ENCODE measurements around the gene ADARB1. TPM values are rescaled to one million over a fixed set of nuclear protein-coding genes. Genes with fewer than 3 reads are reported as not detected.

The ADARB1 gene
- total RNA-seq, 1 donor from 2014 or later = 25.8 TPM

DNA sequence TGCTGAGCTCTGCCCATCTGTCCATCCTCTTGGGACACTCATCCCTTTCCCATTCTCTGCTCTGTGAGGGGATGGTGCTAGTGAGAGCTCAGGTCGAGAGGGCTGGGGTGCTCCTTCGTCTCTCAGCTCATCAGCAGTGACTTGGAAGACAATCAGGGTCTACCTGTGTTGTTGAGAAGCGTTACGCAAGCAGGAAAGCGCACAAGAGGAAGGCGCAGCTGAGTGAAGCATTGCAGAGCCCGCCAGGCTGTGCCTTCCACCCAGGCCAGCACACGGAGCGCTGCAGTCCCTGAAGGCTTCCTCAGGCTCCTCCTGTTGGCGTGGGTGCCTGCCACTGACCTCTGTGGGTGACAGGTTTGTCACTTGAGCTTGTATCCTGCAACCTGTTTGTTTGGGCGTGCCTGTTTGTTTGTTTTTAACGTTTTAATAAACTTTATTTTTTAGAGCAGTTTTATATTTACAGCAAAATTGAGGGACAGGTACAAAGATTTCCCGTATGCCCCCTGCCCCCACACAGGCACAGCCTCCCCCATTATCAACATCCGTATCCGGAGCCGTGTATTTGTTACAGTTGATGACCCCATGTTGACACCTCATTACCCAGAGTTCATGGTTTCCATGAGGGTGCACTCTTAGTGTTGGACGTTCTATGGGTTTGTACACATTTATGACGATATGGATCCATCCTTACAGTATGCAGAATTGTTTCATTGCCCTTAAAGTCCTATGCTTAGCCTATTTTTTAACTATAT lies 36.7 kb downstream of the ADARB1 start:
- Histone ChIP-seq H3K4me1 (ENCODE audit: insufficient read depth, low read length) (peaks cover 7% of the 10 kb centered on the region), H3K4me2 (ENCODE audit: low read length) (no peak overlapping the region), H3K9ac (ENCODE audit: low read length) (no peak overlapping the region), H3K27ac (ENCODE audit: low read depth, low read length) (no peak overlapping the region), H3K36me3 (ENCODE audit: insufficient read depth, low read length) (no peaks in the 10 kb centered on the region), H3K79me2 (ENCODE audit: insufficient read depth, low read length) (peaks cover 43% of the 10 kb centered on the region), H3K4me3 (ENCODE audit: insufficient read depth, low read depth, low read length) (no peak overlapping the region), H4K20me1 (ENCODE audit: insufficient read depth, low read length) (peaks cover 34% of the 10 kb centered on the region), H2AFZ (ENCODE audit: low read depth, low read length) (no peak overlapping the region), H3K27me3 (ENCODE audit: insufficient read depth, low read length) (no peaks in the 10 kb centered on the region), H3K9me3 (ENCODE audit: insufficient read depth, low read depth, low read length) (no peaks in the 10 kb centered on the region)
- no peak for FAIRE-seq
- peaks cover 22% of the 10 kb centered on the region for H3K4me1 Mint-ChIP-seq (ENCODE audit: low read depth, unreplicated experiment)
- H3K4me3 Mint-ChIP-seq (ENCODE audit: unreplicated experiment) = no peak overlapping the region
- H3K9me3 Mint-ChIP-seq (ENCODE audit: unreplicated experiment) = no peaks in the 10 kb centered on the region
- no peak for DNase-seq (ENCODE audit: low read depth)
- no peaks in the 10 kb centered on the region for H3K36me3 Mint-ChIP-seq (ENCODE audit: low read depth, unreplicated experiment)
- peaks cover 8% of the 10 kb centered on the region for H3K27me3 Mint-ChIP-seq (ENCODE audit: low read depth, unreplicated experiment)
- no peak overlapping the region for H3K27ac Mint-ChIP-seq (ENCODE audit: unreplicated experiment)
- TF ChIP-seq, protein P1, sequence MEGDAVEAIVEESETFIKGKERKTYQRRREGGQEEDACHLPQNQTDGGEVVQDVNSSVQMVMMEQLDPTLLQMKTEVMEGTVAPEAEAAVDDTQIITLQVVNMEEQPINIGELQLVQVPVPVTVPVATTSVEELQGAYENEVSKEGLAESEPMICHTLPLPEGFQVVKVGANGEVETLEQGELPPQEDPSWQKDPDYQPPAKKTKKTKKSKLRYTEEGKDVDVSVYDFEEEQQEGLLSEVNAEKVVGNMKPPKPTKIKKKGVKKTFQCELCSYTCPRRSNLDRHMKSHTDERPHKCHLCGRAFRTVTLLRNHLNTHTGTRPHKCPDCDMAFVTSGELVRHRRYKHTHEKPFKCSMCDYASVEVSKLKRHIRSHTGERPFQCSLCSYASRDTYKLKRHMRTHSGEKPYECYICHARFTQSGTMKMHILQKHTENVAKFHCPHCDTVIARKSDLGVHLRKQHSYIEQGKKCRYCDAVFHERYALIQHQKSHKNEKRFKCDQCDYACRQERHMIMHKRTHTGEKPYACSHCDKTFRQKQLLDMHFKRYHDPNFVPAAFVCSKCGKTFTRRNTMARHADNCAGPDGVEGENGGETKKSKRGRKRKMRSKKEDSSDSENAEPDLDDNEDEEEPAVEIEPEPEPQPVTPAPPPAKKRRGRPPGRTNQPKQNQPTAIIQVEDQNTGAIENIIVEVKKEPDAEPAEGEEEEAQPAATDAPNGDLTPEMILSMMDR (IDR thresholded peaks at IDR 0.05; ENCODE audit: insufficient read depth, low read depth, low read length) = no peak
- no peak for TF ChIP-seq EZH2 (IDR thresholded peaks at IDR 0.05; ENCODE audit: insufficient read depth, low read length)

DNA sequence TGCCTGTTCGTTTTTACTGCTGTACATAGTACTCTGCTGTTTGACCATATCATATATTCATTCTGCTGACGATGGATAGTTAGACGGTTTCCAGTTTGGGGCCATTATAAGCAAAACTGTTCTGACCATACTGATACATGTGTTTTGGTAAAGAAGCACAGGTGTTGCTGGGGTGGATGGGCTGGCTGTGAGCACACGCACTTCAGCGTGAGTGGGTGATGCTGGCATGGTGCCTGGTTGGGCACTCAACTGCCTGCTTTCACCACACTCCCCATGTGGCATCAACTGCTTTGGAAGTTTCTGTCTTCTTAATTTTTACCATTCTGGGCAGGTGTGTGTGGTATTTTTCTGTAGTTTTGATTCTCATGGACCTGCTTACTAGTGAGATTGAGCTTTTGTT lies 37.3 kb downstream of the ADARB1 start:
- H3K4me1 Mint-ChIP-seq (ENCODE audit: low read depth, unreplicated experiment) = peaks cover 20% of the 10 kb centered on the region
- Histone ChIP-seq H3K4me3 (ENCODE audit: insufficient read depth, low read depth, low read length) (no peak overlapping the region), H4K20me1 (ENCODE audit: insufficient read depth, low read length) (peaks cover 34% of the 10 kb centered on the region), H3K79me2 (ENCODE audit: insufficient read depth, low read length) (peaks cover 44% of the 10 kb centered on the region), H3K27ac (ENCODE audit: low read depth, low read length) (no peak overlapping the region), H3K9ac (ENCODE audit: low read length) (no peak overlapping the region), H3K4me1 (ENCODE audit: insufficient read depth, low read length) (peaks cover 7% of the 10 kb centered on the region), H3K4me2 (ENCODE audit: low read length) (no peak overlapping the region), H3K27me3 (ENCODE audit: insufficient read depth, low read length) (no peaks in the 10 kb centered on the region), H3K36me3 (ENCODE audit: insufficient read depth, low read length) (no peaks in the 10 kb centered on the region), H2AFZ (ENCODE audit: low read depth, low read length) (no peak overlapping the region), H3K9me3 (ENCODE audit: insufficient read depth, low read depth, low read length) (no peaks in the 10 kb centered on the region)
- no peak for DNase-seq (ENCODE audit: low read depth)
- peaks cover 8% of the 10 kb centered on the region for H3K27me3 Mint-ChIP-seq (ENCODE audit: low read depth, unreplicated experiment)
- TF ChIP-seq EZH2 (IDR thresholded peaks at IDR 0.05; ENCODE audit: insufficient read depth, low read length) = no peak
- TF ChIP-seq, protein P1 (IDR thresholded peaks at IDR 0.05; ENCODE audit: insufficient read depth, low read depth, low read length) = no peak
- no peak overlapping the region for H3K27ac Mint-ChIP-seq (ENCODE audit: unreplicated experiment)
- no peaks in the 10 kb centered on the region for H3K9me3 Mint-ChIP-seq (ENCODE audit: unreplicated experiment)
- no peaks in the 10 kb centered on the region for H3K36me3 Mint-ChIP-seq (ENCODE audit: low read depth, unreplicated experiment)
- FAIRE-seq = no peak
- H3K4me3 Mint-ChIP-seq (ENCODE audit: unreplicated experiment) = no peak overlapping the region

DNA sequence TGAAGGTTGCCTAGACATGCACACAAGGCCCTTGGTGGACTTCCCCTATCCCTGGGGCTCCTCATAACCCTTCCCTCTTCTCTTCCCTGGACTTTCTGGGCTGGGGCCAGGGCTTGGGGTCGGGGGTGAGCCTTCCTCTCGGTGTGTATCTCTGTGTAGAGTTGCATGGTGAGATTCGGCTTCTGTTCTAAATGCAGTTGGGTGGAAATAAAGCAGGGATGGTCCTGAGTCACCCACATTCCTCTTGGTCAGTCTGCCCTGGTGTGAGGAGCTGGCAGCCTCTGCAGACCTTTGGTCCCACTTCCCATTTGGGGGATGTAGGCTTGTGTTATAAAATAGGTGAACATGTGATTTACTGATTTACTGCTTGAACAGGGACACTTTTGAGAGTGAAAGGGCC lies 38.0 kb downstream of the ADARB1 start:
- DNase-seq (ENCODE audit: low read depth) (peak; percentile 17), FAIRE-seq (no peak)
- Histone ChIP-seq H3K4me2 (ENCODE audit: low read length) (no peak overlapping the region), H3K79me2 (ENCODE audit: insufficient read depth, low read length) (peaks cover 44% of the 10 kb centered on the region), H3K9me3 (ENCODE audit: insufficient read depth, low read depth, low read length) (no peaks in the 10 kb centered on the region), H3K9ac (ENCODE audit: low read length) (no peak overlapping the region), H3K36me3 (ENCODE audit: insufficient read depth, low read length) (no peaks in the 10 kb centered on the region), H3K27me3 (ENCODE audit: insufficient read depth, low read length) (no peaks in the 10 kb centered on the region), H2AFZ (ENCODE audit: low read depth, low read length) (no peak overlapping the region), H3K4me3 (ENCODE audit: insufficient read depth, low read depth, low read length) (no peak overlapping the region), H3K4me1 (ENCODE audit: insufficient read depth, low read length) (peaks cover 7% of the 10 kb centered on the region), H4K20me1 (ENCODE audit: insufficient read depth, low read length) (peaks cover 34% of the 10 kb centered on the region), H3K27ac (ENCODE audit: low read depth, low read length) (no peak overlapping the region)
- H3K4me3 Mint-ChIP-seq (ENCODE audit: unreplicated experiment) = peak overlapping the region; percentile 46
- H3K4me1 Mint-ChIP-seq (ENCODE audit: low read depth, unreplicated experiment) = peaks cover 17% of the 10 kb centered on the region
- no peaks in the 10 kb centered on the region for H3K9me3 Mint-ChIP-seq (ENCODE audit: unreplicated experiment)
- no peak overlapping the region for H3K27ac Mint-ChIP-seq (ENCODE audit: unreplicated experiment)
- peaks cover 8% of the 10 kb centered on the region for H3K27me3 Mint-ChIP-seq (ENCODE audit: low read depth, unreplicated experiment)
- H3K36me3 Mint-ChIP-seq (ENCODE audit: low read depth, unreplicated experiment) = no peaks in the 10 kb centered on the region
- no peak for TF ChIP-seq EZH2 (IDR thresholded peaks at IDR 0.05; ENCODE audit: insufficient read depth, low read length)

Data from astrocyte (in vitro differentiated cells and primary cell).